ENCODE data around the gene CCDC57.

The CCDC57 gene

DNA sequence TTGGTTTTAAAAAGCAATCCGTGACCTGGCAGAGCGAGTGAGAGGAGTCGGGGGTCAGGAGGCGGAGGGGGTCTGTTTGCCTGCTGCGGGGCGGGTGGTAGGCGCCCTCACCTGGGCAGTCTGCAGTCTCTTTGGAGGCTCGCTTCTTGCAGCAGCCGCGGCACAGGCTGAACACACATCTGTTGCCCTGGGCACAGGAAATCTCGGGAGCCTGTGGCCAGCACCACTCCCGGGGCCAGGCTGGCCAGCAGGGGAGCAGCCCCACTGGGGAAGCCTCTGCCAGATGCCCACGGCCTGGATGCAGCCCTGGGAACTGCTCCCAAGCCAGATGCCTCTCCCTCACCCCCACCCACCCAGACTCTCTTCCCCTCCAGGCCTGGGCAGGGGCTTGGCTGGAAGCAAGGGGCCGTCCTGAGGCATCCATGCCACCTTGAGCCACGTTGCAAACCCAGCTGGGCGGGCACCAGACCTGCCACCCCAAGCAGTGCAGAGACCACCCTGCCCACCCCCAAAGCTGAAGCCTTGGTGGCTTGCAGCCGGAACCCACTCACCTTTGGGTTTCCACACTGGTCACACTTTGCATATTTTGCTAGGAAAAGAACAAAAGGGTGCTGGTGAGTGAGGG is 154.3 kb downstream of the CCDC57 start:
- DNase-seq = no peak

DNA sequence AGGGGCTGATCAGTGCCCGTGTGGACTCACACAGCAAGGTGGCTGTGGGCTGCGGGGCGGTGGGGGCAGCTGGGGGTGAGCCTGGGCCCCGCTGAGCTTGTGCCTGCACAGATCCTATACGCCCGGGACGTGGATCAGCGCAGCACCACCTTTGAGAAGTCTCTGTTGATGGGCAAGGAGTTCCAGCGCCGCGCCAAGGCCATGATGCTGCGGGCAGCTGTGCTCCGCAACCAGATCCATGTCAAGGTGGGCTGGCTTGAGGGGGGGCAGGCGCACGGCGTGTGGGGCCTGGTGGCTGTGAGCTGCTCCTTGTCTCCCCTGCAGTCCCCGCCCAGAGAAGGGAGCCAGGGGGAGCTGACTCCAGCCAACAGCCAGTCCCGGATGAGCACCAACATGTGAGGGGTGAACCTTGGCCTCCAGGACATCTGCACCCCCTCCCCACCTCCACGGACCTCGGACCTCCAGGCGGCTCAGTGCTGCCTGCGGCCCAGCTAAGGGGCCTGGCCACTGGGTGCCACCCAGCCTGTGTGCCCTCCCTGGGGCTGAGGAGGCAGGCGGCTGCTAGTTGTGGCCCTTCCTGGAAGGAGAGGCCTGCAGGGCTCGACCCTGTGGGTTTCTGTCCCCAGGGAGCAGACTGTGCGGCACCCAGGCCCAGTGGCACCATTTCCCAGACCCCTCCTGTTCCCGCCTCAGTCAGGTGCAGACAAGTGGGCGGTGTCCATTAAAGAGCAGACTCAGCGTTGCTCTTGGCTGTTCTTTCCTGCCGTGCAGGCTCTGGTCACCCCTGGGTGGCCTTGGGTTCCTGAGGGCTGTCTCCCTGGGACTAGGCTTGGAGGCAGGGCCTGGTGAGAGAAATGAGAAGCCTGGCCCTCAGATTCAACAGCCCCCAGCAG is 155.7 kb downstream of the CCDC57 start:
- no peak for DNase-seq

- no peak for DNase-seq
Observed at GRCh38 chr17:82055965-82056728, 156.5 kb downstream of the CCDC57 start.

GRCh38 chr17:82055023-82055964 is 157.3 kb downstream of the CCDC57 start:
- DNase-seq = no peak

GRCh38 chr17:82054351-82055022 is 158.2 kb downstream of the CCDC57 start:
- DNase-seq = no peak

GRCh38 chr17:82053556-82054263 is 158.9 kb downstream of the CCDC57 start:
- no peak for DNase-seq

GRCh38 chr17:82053130-82053529 is 159.5 kb downstream of the CCDC57 start:
- no peak for DNase-seq

DNA sequence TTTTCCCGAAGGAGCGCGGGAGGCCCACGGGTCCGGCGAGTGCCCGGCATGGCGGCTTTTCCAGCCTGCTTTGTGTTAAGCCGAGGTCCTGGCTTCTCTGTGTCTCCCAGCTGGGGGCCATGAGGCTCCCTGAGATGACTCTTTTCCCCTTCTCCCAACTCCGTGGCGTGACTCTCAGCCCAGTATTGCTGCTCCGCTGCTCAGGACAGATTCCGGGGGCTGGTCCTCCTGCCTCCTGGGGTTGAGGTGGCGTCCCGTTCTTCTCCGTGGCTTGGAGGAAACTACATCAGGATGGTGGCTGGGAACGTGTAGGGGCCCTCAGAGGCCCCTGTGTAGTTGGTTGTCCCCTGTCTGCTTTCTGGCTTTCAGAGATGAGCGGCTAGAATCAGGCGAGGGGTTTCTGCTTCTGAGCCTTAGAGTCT is 160.0 kb downstream of the CCDC57 start:
- DNase-seq = no peak

DNA sequence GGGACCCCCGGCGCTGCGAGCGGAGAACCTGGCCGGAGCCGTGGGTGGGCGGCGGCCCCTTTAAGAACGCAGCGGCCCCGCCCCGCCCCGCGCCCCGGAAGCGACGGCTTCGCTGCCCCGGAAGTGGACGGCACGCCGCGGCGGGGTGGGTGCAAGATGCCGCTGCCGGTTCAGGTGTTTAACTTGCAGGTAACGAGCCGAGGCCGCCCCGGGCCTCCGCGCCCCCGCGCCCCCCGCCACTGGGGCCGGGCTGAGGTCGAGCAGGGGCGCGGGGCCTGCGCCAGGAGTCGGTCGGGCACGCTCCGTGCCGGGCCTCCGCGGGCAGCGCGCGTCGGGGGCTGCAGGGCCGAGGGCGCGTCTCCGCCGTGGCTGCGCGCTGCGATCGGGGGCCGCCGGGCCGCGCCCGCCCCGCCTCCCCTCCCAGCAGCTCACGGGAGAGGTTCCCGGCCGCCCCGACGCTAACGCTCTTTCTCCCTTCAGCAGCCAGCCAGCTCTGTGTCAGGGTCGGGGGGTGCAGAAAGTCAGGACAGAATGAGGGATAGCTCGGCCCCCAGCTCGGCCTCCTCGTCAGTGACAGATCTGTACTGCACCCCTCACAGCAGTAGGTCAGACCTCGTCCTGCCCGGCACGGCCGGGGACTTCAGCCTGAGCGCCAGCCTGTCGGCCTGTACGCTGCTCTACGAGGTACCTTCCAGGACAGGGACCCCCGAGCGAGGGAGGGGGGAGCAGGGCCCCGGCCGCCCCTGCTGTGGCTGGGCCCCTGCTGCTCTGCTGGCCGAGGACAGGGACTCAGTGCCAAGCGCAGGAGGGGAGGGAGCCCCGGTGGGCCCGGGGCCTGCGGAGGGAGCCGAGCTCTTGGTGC is 160.6 kb downstream of the CCDC57 start, which contains the start of the genes GPS1 and RFNG:
GPS1 (plus strand) TSS at position 123 of the 862 bp plus-strand sequence; CDS start at position 157, 34 bp downstream.
RFNG (minus strand) TSS at position 36 of the 862 bp plus-strand sequence. CDS start 45 bp downstream, outside the sequence.
- peak; percentile 50 to 67 for DNase-seq
